ENCODE data around the gene OPA3. TPM values are rescaled to one million over a fixed set of nuclear protein-coding genes. Genes with fewer than 3 reads are reported as not detected.

OPA3 gene
- total RNA-seq, 1 experiment from 2014 or later, result 11.1 TPM

- POLR2A ChIA-PET, result no interaction called here
- Histone ChIP-seq H3K27me3 (ENCODE audit: insufficient read depth, low read length) (no peaks in the 10 kb centered on the region), H3K27ac (ENCODE audit: low read depth, low read length) (no peak overlapping the region; the same call in 1 of the 2 replicates), H3K36me3 (ENCODE audit: control insufficient read depth in 1 of 2, insufficient read depth in 2 of 2, low read length in 2 of 2) (peaks cover 20 to 25% of the 10 kb centered on the region in 2 experiments), H3K9me2 (ENCODE audit: insufficient read depth) (no peaks in the 10 kb centered on the region), H3K4me1 (ENCODE audit: control insufficient read depth in 1 of 2, insufficient read depth in 2 of 2, low read length in 2 of 2) (peaks cover 15 to 29% of the 10 kb centered on the region in 2 experiments; a peak in 3 of 4 replicates), H3K9me3 (ENCODE audit: control insufficient read depth in 1 of 2, insufficient read depth in 1 of 2, low read depth in 1 of 2, low read length in 2 of 2) (no peaks in the 10 kb centered on the region), H3K4me2 (ENCODE audit: low read length) (peak overlapping the region; percentile 61), H3K9ac (ENCODE audit: low read length) (no peak overlapping the region), H2AFZ (ENCODE audit: low read depth, low read length, poor library complexity, severe bottlenecking) (no peak overlapping the region), H4K20me1 (ENCODE audit: insufficient read depth) (no peaks in the 10 kb centered on the region), H3K4me3 (replicated peaks in 1 of 2; ENCODE audit: low read depth in 1 of 2, low read length in 2 of 2) (no peak overlapping the region), H3K79me2 (ENCODE audit: insufficient read depth, low read length) (no peaks in the 10 kb centered on the region; the same call in 1 of the 2 replicates)
- CTCF ChIA-PET, result interaction anchor here (1.0 kb wide), 1 partner anchor 29 kb away, joined by 4 read pairs; no protein-coding TSS in a partner anchor
- peak; percentile 60 for ATAC-seq
- intact Hi-C loops (cut with micrococcal nuclease), result no loop called here
- no peak for DNase-seq (ENCODE audit: low read depth, low spot score)
- TF ChIP-seq CTCF (IDR thresholded peaks at IDR 0.05 in 2 of 3, conservative IDR thresholded peaks at IDR 0.05 in 1 of 3; ENCODE audit: borderline replicate concordance in 1 of 3, insufficient read depth in 1 of 3, low read depth in 2 of 3, low read length in 2 of 3), result 0 out of 6 replicates have a peak, but pooled peaks of 2 of the 3 experiments have one; percentile 12
- no peak for TF ChIP-seq ZBTB33 (IDR thresholded peaks at IDR 0.05; ENCODE audit: extremely low read depth, insufficient replicate concordance, low read length)
- TF ChIP-seq SP1 (IDR thresholded peaks at IDR 0.05; ENCODE audit: low read depth), result 0 out of 2 replicates have a peak, but pooled peaks have one; percentile 5
- RAD21 ChIA-PET (ENCODE audit: low non-redundant PET in 1 of 2, low total read pairs in 2 of 2, uncharacterized antibody in 2 of 2, unreplicated experiment in 2 of 2), result interaction anchor here in 1 of 2 experiments (1.0 kb wide), 1 partner anchor 29 kb away, joined by 3 read pairs; no protein-coding TSS in a partner anchor
- BruUV-seq (replicated peaks), result no TSS peak
Observed at GRCh38 chr19:45528744-45529419, 55.7 kb downstream of the OPA3 start.
